Endothelial cell of umbilical vein (primary cell): ENCODE results near the gene FRMD4A. TPM values are rescaled to one million over a fixed set of nuclear protein-coding genes. Genes with fewer than 3 reads are reported as not detected.
A peak's percentile ranks its signal among the peaks of the same experiment; 100 is the strongest.

Source experiments
- BruUV-seq: library from RNA; stranded (reverse); fragments of 400-500 nt; replicated peaks from 2 replicates; lab custom pipeline; 2021; lab: Mats Ljungman, UMichigan
- CTCF ChIA-PET: fragments of 300-600, 350-600 bp; sonication (Branson Sonifier 250); formaldehyde crosslinking; loops from one replicate; lab custom pipeline; 2021; ENCODE audit warnings: antibody characterized with exemption, inconsistent platforms; lab: Charles Lee
- POLR2A ChIA-PET: fragments of 300-600, 350-600 bp; sonication (Branson Sonifier 250); formaldehyde crosslinking; loops from one replicate; lab custom pipeline; 2021; ENCODE audit warnings: antibody characterized with exemption, inconsistent platforms; lab: Charles Lee
- DNase-seq: peaks from one replicate; pipeline ENCODE4 v3.0.0-alpha.2; 2011; ENCODE audit warnings: low read depth, low spot score
- FAIRE-seq: peaks from 2 replicates; lab custom pipeline; 2011; peaks lifted over from hg19 to GRCh38; lab: Jason Lieb, UNC
- H2AFZ ChIP-seq: 2 replicates; pipeline ENCODE4 v1.6.0; 2012; ENCODE audit warnings: low read depth, low read length, control low read depth, inconsistent platforms
- H3K27ac ChIP-seq: 2 replicates; pipeline ENCODE4 v1.5.1; 2011; ENCODE audit warnings: low read depth, mild to moderate bottlenecking, control low read depth, low read length, moderate library complexity; ENCODE audit not compliant: insufficient read depth
- H3K27me3 ChIP-seq, 2 experiments: 2 replicates each; pipeline versions ENCODE4 v1.6.0 to v1.6.1; 2011; ENCODE audit warnings: low read length in 2 of 2, mixed read lengths in 1 of 2; ENCODE audit not compliant: control insufficient read depth in 2 of 2, insufficient read depth in 2 of 2
- H3K36me3 ChIP-seq, 2 experiments: 2 replicates in 1 of 2; 3 replicates in 1 of 2; pipeline ENCODE4 v1.5.1; 2011; ENCODE audit warnings: low read length in 2 of 2, mild to moderate bottlenecking in 1 of 2, moderate library complexity in 1 of 2; ENCODE audit not compliant: control insufficient read depth in 2 of 2, insufficient read depth in 2 of 2; ENCODE audit errors: extremely low read depth in 1 of 2
- H3K4me1 ChIP-seq: 3 replicates; pipeline ENCODE4 v1.5.1; 2011; ENCODE audit warnings: mild to moderate bottlenecking, low read length; ENCODE audit not compliant: control insufficient read depth, insufficient read depth; ENCODE audit errors: extremely low read depth
- H3K4me2 ChIP-seq: 2 replicates; pipeline ENCODE4 v1.6.1; 2011; ENCODE audit warnings: low read length, control low read depth, mixed read lengths; ENCODE audit not compliant: insufficient read depth
- H3K4me3 ChIP-seq, 3 experiments: fragments of 200-600 bp in 1 of 3; sonication (generic), shearing (Covaris generic) in 1 of 3; replicated peaks in 1 of 3; 2 replicates each; pipeline ENCODE4 v1.5.1; 2011 to 2016; ENCODE audit warnings: control low read depth in 3 of 3, low read length in 3 of 3, mild to moderate bottlenecking in 2 of 3, inconsistent platforms in 1 of 3, low read depth in 1 of 3, moderate library complexity in 1 of 3; ENCODE audit not compliant: insufficient read depth in 1 of 3
- H3K79me2 ChIP-seq: 2 replicates; pipeline ENCODE4 v1.6.0; 2012; ENCODE audit warnings: low read length, inconsistent platforms; ENCODE audit not compliant: control insufficient read depth, insufficient read depth
- H3K9ac ChIP-seq: replicated peaks from 2 replicates; pipeline ENCODE3; 2011; ENCODE audit warnings: low read length, control low read depth; ENCODE audit not compliant: insufficient read depth; ENCODE audit errors: extremely low read depth
- H3K9me1 ChIP-seq: replicated peaks from 3 replicates; pipeline ENCODE4 v1.6.0; 2011; ENCODE audit warnings: mild to moderate bottlenecking, low read length; ENCODE audit not compliant: control insufficient read depth, insufficient read depth; ENCODE audit errors: extremely low read depth
- H3K9me3 ChIP-seq: replicated peaks from 2 replicates; pipeline ENCODE4 v1.5.1; 2012; ENCODE audit warnings: low read length, inconsistent platforms; ENCODE audit not compliant: control insufficient read depth, insufficient read depth
- H4K20me1 ChIP-seq: replicated peaks from 2 replicates; pipeline ENCODE3; 2011; ENCODE audit warnings: mild to moderate bottlenecking, low read length; ENCODE audit not compliant: control insufficient read depth, insufficient read depth; ENCODE audit errors: extremely low read depth
- CTCF ChIP-seq, 2 donors: IDR thresholded peaks; 1 replicate in 1 of 2; 2 replicates in 1 of 2; pipeline ENCODE4 v1.5.1; 2011; ENCODE audit warnings: low read length in 2 of 2, mild to moderate bottlenecking in 2 of 2, moderate library complexity in 2 of 2, control low read depth in 1 of 2, inconsistent platforms in 1 of 2, low read depth in 1 of 2; ENCODE audit not compliant: insufficient read depth in 1 of 2; ENCODE audit errors: extremely low read depth in 1 of 2
- EZH2 ChIP-seq: IDR thresholded peaks from 2 replicates; pipeline ENCODE4 v1.6.1; 2012; ENCODE audit warnings: borderline replicate concordance, low read depth, mild to moderate bottlenecking, moderate library complexity, low read length, inconsistent platforms; ENCODE audit not compliant: severe bottlenecking
- FOS ChIP-seq: IDR thresholded peaks from 2 replicates; pipeline ENCODE4 v1.6.1; 2011; ENCODE audit warnings: mild to moderate bottlenecking, low read length, moderate library complexity, borderline replicate concordance; ENCODE audit not compliant: insufficient read depth
- GATA2 ChIP-seq: IDR thresholded peaks from 2 replicates; pipeline ENCODE4 v1.7.0; 2011; ENCODE audit warnings: low read depth, mild to moderate bottlenecking, moderate library complexity, mixed read lengths, low read length; ENCODE audit not compliant: insufficient read length, insufficient read depth
- JUN ChIP-seq: IDR thresholded peaks from 2 replicates; pipeline ENCODE4 v1.6.1; 2011; ENCODE audit warnings: borderline replicate concordance, low read depth; ENCODE audit not compliant: insufficient read length, insufficient read depth
- MAX ChIP-seq: IDR thresholded peaks from 2 replicates; pipeline ENCODE4 v1.6.1; 2011; ENCODE audit not compliant: insufficient read depth, insufficient read length
- MYC ChIP-seq: IDR thresholded peaks from one replicate; pipeline ENCODE4 v1.6.1; 2011; ENCODE audit warnings: mild to moderate bottlenecking, low read depth, low read length
- POLR2A ChIP-seq: IDR thresholded peaks from 2 replicates; pipeline ENCODE4 v1.6.1; 2012; ENCODE audit warnings: low read depth, mild to moderate bottlenecking, control low read depth, low read length
- POLR2AphosphoS5 ChIP-seq: IDR thresholded peaks from 2 replicates; pipeline ENCODE4 v1.6.1; 2012; ENCODE audit warnings: low read depth, mild to moderate bottlenecking, control low read depth, low read length, moderate library complexity; ENCODE audit not compliant: insufficient read depth
- dilution Hi-C: fragments of 300-500 bp; cut with MboI; formaldehyde crosslinking; loops from one replicate; pipeline ENCODE4 v1.15.0; 2019; ENCODE audit warnings: low sequenced_read_pairs; ENCODE audit not compliant: extremely low pct_ligation_motif_present
- intact Hi-C: fragments of 100-400 bp; cut with micrococcal nuclease; formaldehyde crosslinking; loops from one replicate; pipeline ENCODE4 v1.10.0; 2022
- polyA plus RNA-seq, 4 experiments: library from polyadenylated mRNA; depleted of rRNA in 3 of 4; stranded (reverse) in 3 of 4; unstranded in 1 of 4; fragments of >200 nt; gene quantifications; 2 replicates each; pipeline versions ENCODE4 v1.2.1 to v1.2.3, GENCODE V29; 2011 to 2012; ENCODE audit warnings: missing spikeins in 1 of 4
- total RNA-seq: library from RNA; stranded (reverse); gene quantifications from 2 replicates; pipeline ENCODE4 v1.2.3, GENCODE V29; 2021

The FRMD4A gene
- total and polyA plus RNA-seq, 2 donors (not counting 3 experiments of a cell fraction or from before 2014, with no cell fraction given), result 123 to 148 TPM

- BruUV-seq, result TSS peak; percentile 99
- Histone ChIP-seq H2AFZ (no peak overlapping the region), H3K36me3 (peaks cover 2 to 3% of the 10 kb centered on the region in 2 experiments), H3K27ac (peak overlapping the region; percentile 92), H3K4me2 (peak overlapping the region; percentile 66), H3K9ac (peak overlapping the region; percentile 50), H3K4me3 (no peak overlapping the region), H3K27me3 (no peaks in the 10 kb centered on the region), H4K20me1 (no peaks in the 10 kb centered on the region), H3K79me2 (peaks cover 13% of the 10 kb centered on the region), H3K4me1 (peaks cover 43% of the 10 kb centered on the region), H3K9me3 (no peaks in the 10 kb centered on the region), H3K9me1 (no peaks in the 10 kb centered on the region)
- CTCF ChIA-PET, result interaction anchor here (0.5 to 1.9 kb wide), 10 partner anchors 8 to 176 kb away, joined by 3 to 9 read pairs (median 3); no protein-coding TSS in a partner anchor
- DNase-seq (peak; percentile 96), FAIRE-seq (peak; percentile 99)
- TF ChIP-seq JUN, result peak; percentile 98
- TF ChIP-seq GATA2, result peak; percentile 91
- TF ChIP-seq EZH2, result no peak
- peak; percentile 90 for TF ChIP-seq POLR2AphosphoS5
- TF ChIP-seq POLR2A, result peak; percentile 65
- no peak for TF ChIP-seq MYC
- peak; percentile 99 for TF ChIP-seq FOS
- TF ChIP-seq MAX, result peak; percentile 3
- TF ChIP-seq CTCF (IDR thresholded peaks at IDR 0.05; ENCODE audit: extremely low read depth in 1 of 2, insufficient read depth in 1 of 2, low read depth in 1 of 2, low read length in 2 of 2), result no peak
- dilution Hi-C loops (no loop called here), intact Hi-C loops (loop anchor here (1.0 to 2.0 kb wide), 4 partner anchors 29 to 66 kb away; no protein-coding TSS in a partner anchor)
- POLR2A ChIA-PET, result interaction anchor here (0.6 to 1.3 kb wide), 2 partner anchors 28 to 44 kb away, joined by 3 to 7 read pairs; no protein-coding TSS in a partner anchor
These were observed 617.7 kb downstream of the FRMD4A start for GRCh38 chr10:13712837-13713581.
